Endothelial cell of umbilical vein (primary cell): ENCODE measurements around the gene EFNA5.

Experiments
- CTCF ChIP-seq, 2 donors: IDR thresholded peaks; 1 replicate in 1 of 2; 2 replicates in 1 of 2; pipeline ENCODE4 v1.5.1; 2011; ENCODE audit warnings: low read length in 2 of 2, mild to moderate bottlenecking in 2 of 2, moderate library complexity in 2 of 2, control low read depth in 1 of 2, inconsistent platforms in 1 of 2, low read depth in 1 of 2; ENCODE audit not compliant: insufficient read depth in 1 of 2; ENCODE audit errors: extremely low read depth in 1 of 2
- MAX ChIP-seq: IDR thresholded peaks from 2 replicates; pipeline ENCODE4 v1.6.1; 2011; ENCODE audit not compliant: insufficient read depth, insufficient read length

- TF ChIP-seq MAX (no peak), CTCF (IDR thresholded peaks at IDR 0.05; ENCODE audit: extremely low read depth in 1 of 2, insufficient read depth in 1 of 2, low read depth in 1 of 2, low read length in 2 of 2) (no peak)
These were observed 183.6 kb downstream of the EFNA5 start for GRCh38 chr5:107487056-107487542.
